ENCODE measurements around the gene PLPPR5.

DNA sequence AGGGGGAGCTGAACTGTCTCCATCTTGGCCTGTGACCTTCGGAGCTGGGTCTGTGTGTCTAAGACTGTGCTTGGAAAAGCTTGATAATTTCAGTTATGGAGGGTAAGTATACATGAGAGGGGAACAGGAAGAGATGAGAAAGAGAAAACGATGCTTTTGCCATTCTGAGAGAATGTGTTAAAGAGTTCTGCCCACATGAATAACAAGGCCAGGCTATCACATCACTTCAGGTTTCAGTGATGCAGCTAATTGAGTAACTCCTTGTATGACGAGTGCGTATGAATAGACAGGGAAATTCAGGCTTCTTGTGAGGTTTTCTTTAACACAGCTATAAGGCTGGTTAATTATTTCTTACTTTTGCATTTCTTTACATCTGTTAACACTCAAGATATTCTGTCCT is 81.0 kb downstream of the PLPPR5 start:
- no peak for TF ChIP-seq POLR2AphosphoS5 (IDR thresholded peaks at IDR 0.05; ENCODE audit: low read depth, low read length)
- TF ChIP-seq, protein P1, sequence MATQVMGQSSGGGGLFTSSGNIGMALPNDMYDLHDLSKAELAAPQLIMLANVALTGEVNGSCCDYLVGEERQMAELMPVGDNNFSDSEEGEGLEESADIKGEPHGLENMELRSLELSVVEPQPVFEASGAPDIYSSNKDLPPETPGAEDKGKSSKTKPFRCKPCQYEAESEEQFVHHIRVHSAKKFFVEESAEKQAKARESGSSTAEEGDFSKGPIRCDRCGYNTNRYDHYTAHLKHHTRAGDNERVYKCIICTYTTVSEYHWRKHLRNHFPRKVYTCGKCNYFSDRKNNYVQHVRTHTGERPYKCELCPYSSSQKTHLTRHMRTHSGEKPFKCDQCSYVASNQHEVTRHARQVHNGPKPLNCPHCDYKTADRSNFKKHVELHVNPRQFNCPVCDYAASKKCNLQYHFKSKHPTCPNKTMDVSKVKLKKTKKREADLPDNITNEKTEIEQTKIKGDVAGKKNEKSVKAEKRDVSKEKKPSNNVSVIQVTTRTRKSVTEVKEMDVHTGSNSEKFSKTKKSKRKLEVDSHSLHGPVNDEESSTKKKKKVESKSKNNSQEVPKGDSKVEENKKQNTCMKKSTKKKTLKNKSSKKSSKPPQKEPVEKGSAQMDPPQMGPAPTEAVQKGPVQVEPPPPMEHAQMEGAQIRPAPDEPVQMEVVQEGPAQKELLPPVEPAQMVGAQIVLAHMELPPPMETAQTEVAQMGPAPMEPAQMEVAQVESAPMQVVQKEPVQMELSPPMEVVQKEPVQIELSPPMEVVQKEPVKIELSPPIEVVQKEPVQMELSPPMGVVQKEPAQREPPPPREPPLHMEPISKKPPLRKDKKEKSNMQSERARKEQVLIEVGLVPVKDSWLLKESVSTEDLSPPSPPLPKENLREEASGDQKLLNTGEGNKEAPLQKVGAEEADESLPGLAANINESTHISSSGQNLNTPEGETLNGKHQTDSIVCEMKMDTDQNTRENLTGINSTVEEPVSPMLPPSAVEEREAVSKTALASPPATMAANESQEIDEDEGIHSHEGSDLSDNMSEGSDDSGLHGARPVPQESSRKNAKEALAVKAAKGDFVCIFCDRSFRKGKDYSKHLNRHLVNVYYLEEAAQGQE (IDR thresholded peaks at IDR 0.05; ENCODE audit: low read depth) = no peak
- TF ChIP-seq, protein P2, sequence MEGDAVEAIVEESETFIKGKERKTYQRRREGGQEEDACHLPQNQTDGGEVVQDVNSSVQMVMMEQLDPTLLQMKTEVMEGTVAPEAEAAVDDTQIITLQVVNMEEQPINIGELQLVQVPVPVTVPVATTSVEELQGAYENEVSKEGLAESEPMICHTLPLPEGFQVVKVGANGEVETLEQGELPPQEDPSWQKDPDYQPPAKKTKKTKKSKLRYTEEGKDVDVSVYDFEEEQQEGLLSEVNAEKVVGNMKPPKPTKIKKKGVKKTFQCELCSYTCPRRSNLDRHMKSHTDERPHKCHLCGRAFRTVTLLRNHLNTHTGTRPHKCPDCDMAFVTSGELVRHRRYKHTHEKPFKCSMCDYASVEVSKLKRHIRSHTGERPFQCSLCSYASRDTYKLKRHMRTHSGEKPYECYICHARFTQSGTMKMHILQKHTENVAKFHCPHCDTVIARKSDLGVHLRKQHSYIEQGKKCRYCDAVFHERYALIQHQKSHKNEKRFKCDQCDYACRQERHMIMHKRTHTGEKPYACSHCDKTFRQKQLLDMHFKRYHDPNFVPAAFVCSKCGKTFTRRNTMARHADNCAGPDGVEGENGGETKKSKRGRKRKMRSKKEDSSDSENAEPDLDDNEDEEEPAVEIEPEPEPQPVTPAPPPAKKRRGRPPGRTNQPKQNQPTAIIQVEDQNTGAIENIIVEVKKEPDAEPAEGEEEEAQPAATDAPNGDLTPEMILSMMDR (IDR thresholded peaks at IDR 0.05 in 2 of 3, conservative IDR thresholded peaks at IDR 0.05 in 1 of 3; ENCODE audit: borderline replicate concordance in 1 of 3, insufficient read depth in 1 of 3, low read depth in 2 of 3, low read length in 2 of 3) = no peak
- no peak for TF ChIP-seq SIN3A (IDR thresholded peaks at IDR 0.05; ENCODE audit: low read depth)
- TF ChIP-seq JUND (IDR thresholded peaks at IDR 0.05) = no peak
- no peak for TF ChIP-seq TCF7L2 (IDR thresholded peaks at IDR 0.05; ENCODE audit: borderline replicate concordance, extremely low read depth, insufficient read depth, insufficient read length)
- TF ChIP-seq, protein P3, sequence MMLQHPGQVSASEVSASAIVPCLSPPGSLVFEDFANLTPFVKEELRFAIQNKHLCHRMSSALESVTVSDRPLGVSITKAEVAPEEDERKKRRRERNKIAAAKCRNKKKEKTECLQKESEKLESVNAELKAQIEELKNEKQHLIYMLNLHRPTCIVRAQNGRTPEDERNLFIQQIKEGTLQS (IDR thresholded peaks at IDR 0.05) = no peak
- TF ChIP-seq ZFX (IDR thresholded peaks at IDR 0.05) = no peak
- TF ChIP-seq EZH2 (IDR thresholded peaks at IDR 0.05) = no peak
- TF ChIP-seq, protein P4, sequence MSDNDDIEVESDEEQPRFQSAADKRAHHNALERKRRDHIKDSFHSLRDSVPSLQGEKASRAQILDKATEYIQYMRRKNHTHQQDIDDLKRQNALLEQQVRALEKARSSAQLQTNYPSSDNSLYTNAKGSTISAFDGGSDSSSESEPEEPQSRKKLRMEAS (IDR thresholded peaks at IDR 0.05) = no peak
- TF ChIP-seq POLR2A (IDR thresholded peaks at IDR 0.05; ENCODE audit: borderline replicate concordance, extremely low read depth, insufficient read depth, insufficient read length) = no peak
- no peak for TF ChIP-seq SRF (IDR thresholded peaks at IDR 0.05; ENCODE audit: low read depth)
- TF ChIP-seq YY1 (IDR thresholded peaks at IDR 0.05; ENCODE audit: extremely low read depth, insufficient replicate concordance, low read depth, low read length) = no peak
